Common myeloid progenitor, CD34-positive (primary cell): Measurements from ENCODE around the gene GSN.

ENCODE experiments used
- CTCF ChIA-PET: fragments of 350-600 bp; sonication (Branson Sonifier 250); formaldehyde crosslinking; loops from one replicate; lab custom pipeline; 2021; ENCODE audit warnings: antibody characterized with exemption; lab: Charles Lee
- POLR2A ChIA-PET: fragments of 350-600 bp; sonication (Branson Sonifier 250); formaldehyde crosslinking; loops from one replicate; lab custom pipeline; 2021; ENCODE audit warnings: antibody characterized with exemption; lab: Charles Lee
- DNase-seq, 3 donors: peaks; one replicate each; pipeline versions ENCODE4 v3.0.0 to v3.0.0-alpha.2; 2013
- H3K27ac ChIP-seq, 2 experiments: 1 replicate in 1 of 2; 2 replicates in 1 of 2; pipeline ENCODE4 v1.7.0; 2013; ENCODE audit warnings: inconsistent platforms in 2 of 2, low read length in 2 of 2, mild to moderate bottlenecking in 2 of 2, low read depth in 1 of 2, moderate library complexity in 1 of 2; ENCODE audit not compliant: severe bottlenecking in 2 of 2, insufficient read depth in 1 of 2, poor library complexity in 1 of 2
- H3K27me3 ChIP-seq, 5 experiments: replicated peaks in 2 of 5; 1 replicate in 3 of 5; 2 replicates in 2 of 5; pipeline versions ENCODE4 v1.6.1 to v1.7.0; 2013; ENCODE audit warnings: low read length in 4 of 5, mild to moderate bottlenecking in 2 of 5, moderate library complexity in 2 of 5, inconsistent platforms in 1 of 5; ENCODE audit not compliant: insufficient read depth in 5 of 5, control insufficient read depth in 4 of 5
- H3K36me3 ChIP-seq, 4 experiments: 1 replicate in 2 of 4; 2 replicates in 2 of 4; pipeline versions ENCODE4 v1.6.1 to v1.7.0; 2013; ENCODE audit warnings: low read length in 3 of 4, control low read depth in 1 of 4, mild to moderate bottlenecking in 1 of 4; ENCODE audit not compliant: control insufficient read depth in 4 of 4, insufficient read depth in 4 of 4
- H3K4me1 ChIP-seq, 4 experiments: 1 replicate in 3 of 4; 2 replicates in 1 of 4; pipeline versions ENCODE4 v1.6.1 to v1.7.1; 2013; ENCODE audit warnings: low read length in 3 of 4, mild to moderate bottlenecking in 3 of 4, control low read depth in 1 of 4, inconsistent platforms in 1 of 4, moderate library complexity in 1 of 4; ENCODE audit not compliant: control insufficient read depth in 4 of 4, insufficient read depth in 4 of 4; ENCODE audit errors: control extremely low read depth in 1 of 4
- H3K4me3 ChIP-seq, 7 experiments: 1 replicate in 4 of 7; 2 replicates in 3 of 7; pipeline versions ENCODE4 v1.5.1 to v1.7.0; 2013; ENCODE audit warnings: mild to moderate bottlenecking in 7 of 7, low read length in 6 of 7, moderate library complexity in 6 of 7, inconsistent platforms in 2 of 7, low read depth in 2 of 7, control low read depth in 1 of 7; ENCODE audit not compliant: insufficient read depth in 4 of 7, control insufficient read depth in 1 of 7; ENCODE audit errors: extremely low read depth in 1 of 7
- H3K9me3 ChIP-seq, 5 experiments: 1 replicate in 4 of 5; 2 replicates in 1 of 5; pipeline versions ENCODE4 v1.6.1 to v1.7.1; 2013; ENCODE audit warnings: low read length in 4 of 5, mild to moderate bottlenecking in 2 of 5, inconsistent platforms in 1 of 5, low read depth in 1 of 5, moderate library complexity in 1 of 5; ENCODE audit not compliant: control insufficient read depth in 4 of 5, insufficient read depth in 2 of 5; ENCODE audit errors: control extremely low read depth in 1 of 5
- WGBS: methylation state at CpG from one replicate; pipeline ENCODE4 v1.1.5; 2013; ENCODE audit not compliant: insufficient coverage; 5-methylcytosine and 5-hydroxymethylcytosine counted together

Gene GSN

DNA sequence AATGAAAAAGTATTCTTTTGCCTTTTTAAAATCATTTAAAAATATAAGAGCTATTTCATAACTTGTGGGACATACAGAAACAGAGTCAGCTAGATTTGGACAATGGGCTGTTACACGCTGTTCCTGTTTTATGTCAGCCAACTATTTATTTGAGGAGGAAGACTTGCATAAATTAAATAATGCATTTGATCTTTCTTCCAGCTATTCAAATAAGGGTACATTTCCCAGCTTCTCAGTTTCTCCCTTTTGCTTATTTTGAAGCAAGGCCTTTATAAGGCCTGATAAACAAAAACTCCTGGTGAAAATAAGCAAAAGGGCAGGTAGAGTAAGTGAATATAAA is 95.6 kb downstream of the GSN start:
- POLR2A ChIA-PET, result no interaction called here
- H3K27ac ChIP-seq, result peak overlapping the region in 1 of 2 experiments; percentile 44
- 0% methylated on average over 1 of the region's 1 CpG for whole genome bisulfite sequencing

DNA sequence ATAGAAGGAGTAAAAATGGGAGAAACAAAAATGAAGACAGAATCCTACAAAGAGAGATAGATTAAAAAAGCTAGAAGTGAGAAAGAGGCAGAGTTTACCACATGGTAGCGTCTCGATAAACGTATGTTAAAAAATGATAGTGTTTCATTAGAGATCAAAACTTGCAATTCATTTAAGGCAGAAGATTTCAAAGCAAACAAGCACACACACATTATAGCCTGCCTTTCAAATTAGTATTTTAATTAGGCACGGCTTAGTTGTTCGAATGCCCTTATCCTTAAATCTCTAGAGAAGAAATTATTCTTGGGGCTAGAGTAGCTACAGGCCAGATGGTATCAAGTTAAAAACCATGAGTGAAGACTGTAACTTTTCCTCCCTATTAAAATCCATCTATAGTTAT is 96.1 kb downstream of the GSN start:
- peaks cover 43 to 88% (median 68%) of the 10 kb centered on the region in 4 experiments for H3K4me1 ChIP-seq
- WGBS, result no CpG with 5 or more reads among the region's 5 CpGs
- ChIA-PET POLR2A (no interaction called here), CTCF (interaction anchor here (0.8 to 1.6 kb wide), 7 partner anchors 10 to 151 kb away, joined by 3 to 5 read pairs (median 4); no protein-coding TSS in a partner anchor)
- no peaks in the 10 kb centered on the region for H3K9me3 ChIP-seq
- H3K27me3 ChIP-seq, result no peaks in the 10 kb centered on the region
- H3K36me3 ChIP-seq, result peaks cover 0 to 4% (median 0%) of the 10 kb centered on the region in 4 experiments
- H3K4me3 ChIP-seq, result no peak overlapping the region
- peak overlapping the region in 1 of 2 experiments; percentile 44 for H3K27ac ChIP-seq
- no peak for DNase-seq

More for the DNA sequence above, 95.6 kb downstream of the GSN start:
- Histone ChIP-seq H3K27me3 (no peaks in the 10 kb centered on the region), H3K4me1 (peaks cover 41 to 89% (median 68%) of the 10 kb centered on the region in 4 experiments), H3K36me3 (peaks cover 0 to 9% (median 0%) of the 10 kb centered on the region in 4 experiments), H3K9me3 (no peaks in the 10 kb centered on the region), H3K4me3 (no peak overlapping the region)
- DNase-seq, result no peak
- CTCF ChIA-PET, result interaction anchor here (0.8 to 1.6 kb wide), 6 partner anchors 13 to 151 kb away, joined by 3 to 4 read pairs (median 4); no protein-coding TSS in a partner anchor

DNA sequence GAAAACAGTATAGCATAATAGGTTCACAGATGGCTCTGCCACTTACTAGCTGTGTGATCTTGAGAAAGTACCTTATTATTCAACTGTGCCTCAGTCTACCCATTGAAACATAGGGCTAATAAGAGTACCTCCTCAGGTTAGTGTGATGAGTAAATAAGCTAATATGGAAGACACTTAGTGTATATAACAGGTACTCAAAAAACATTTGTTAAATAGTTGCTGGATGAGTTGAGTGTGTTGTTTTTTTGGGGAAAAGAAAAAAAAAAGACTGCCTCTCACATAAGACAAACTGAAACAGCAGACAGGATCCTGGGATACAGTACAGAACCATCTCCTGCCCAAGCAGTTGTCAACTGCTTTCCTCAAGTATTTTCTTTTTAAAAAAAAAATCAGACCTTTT is 96.9 kb downstream of the GSN start:
- no peaks in the 10 kb centered on the region for H3K27me3 ChIP-seq
- H3K9me3 ChIP-seq, result no peaks in the 10 kb centered on the region
- no peak for DNase-seq
- POLR2A ChIA-PET, result no interaction called here
- no peak overlapping the region for H3K27ac ChIP-seq
- peak overlapping the region in 1 of 7 experiments; percentile 1 for H3K4me3 ChIP-seq
- CTCF ChIA-PET, result interaction anchor here (1.0 to 1.6 kb wide), 4 partner anchors 11 to 152 kb away, joined by 4 to 5 read pairs (median 4); no protein-coding TSS in a partner anchor
- peaks cover 46 to 85% (median 65%) of the 10 kb centered on the region in 4 experiments for H3K4me1 ChIP-seq
- H3K36me3 ChIP-seq, result peaks cover 0 to 3% (median 0%) of the 10 kb centered on the region in 4 experiments

DNA sequence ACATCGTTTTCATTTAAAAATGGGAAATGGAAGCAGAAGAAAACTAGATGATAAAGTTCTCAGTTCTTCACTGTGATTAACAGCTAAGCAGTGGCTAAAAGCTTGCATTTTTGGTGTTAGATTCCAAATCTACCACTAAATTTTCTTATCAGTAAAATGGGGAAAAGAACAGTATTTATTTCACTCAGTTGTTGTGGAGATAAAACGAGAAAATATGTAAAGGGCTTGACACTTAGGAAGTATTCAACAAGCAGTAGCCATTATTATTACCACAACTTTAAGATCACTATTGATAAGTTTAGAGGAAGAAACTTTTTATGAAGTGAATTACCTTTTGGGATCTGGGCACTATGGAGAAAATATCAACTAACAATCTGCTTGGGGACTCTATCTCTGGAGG is 97.6 kb downstream of the GSN start:
- H3K27ac ChIP-seq, result peak overlapping the region in 1 of 2 experiments; percentile 52
- no peaks in the 10 kb centered on the region for H3K9me3 ChIP-seq
- ChIA-PET CTCF (no interaction called here), POLR2A (no interaction called here)
- peak in 1 of 3 donors; percentile 57 for DNase-seq
- no peaks in the 10 kb centered on the region for H3K27me3 ChIP-seq
- H3K36me3 ChIP-seq, result peaks cover 0 to 3% (median 0%) of the 10 kb centered on the region in 4 experiments
- peaks cover 48 to 86% (median 65%) of the 10 kb centered on the region in 4 experiments for H3K4me1 ChIP-seq
- no CpG with 5 or more reads among the region's 2 CpGs for WGBS
- peak overlapping the region in 2 of 7 experiments; percentile 17 to 26 for H3K4me3 ChIP-seq

DNA sequence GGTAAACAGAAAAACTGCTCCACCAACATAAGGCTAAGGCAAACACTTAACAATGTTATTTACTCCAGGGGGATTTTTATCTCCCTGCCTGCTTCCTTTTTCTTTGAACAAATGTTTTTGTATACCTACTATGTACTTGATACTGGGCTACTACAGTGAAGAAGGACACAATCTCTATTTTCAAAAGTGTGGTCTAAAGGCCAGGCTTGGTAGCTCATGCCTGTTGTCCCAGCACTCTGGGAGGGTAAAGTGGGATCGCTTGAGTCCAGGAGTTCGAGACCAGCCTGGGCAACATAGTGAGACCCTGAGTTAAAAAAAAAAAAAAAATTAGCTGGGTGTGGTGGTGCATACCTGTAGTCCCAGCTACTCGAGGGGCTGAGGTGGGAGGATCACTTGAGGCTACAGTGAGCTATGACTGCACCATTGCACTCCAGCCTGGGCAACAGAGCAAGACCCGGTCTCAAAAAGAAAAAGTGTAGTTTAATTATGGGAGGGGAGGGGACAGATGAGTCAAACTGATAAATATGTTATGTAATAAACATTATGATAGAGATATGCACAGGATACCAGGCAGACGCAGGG is 98.7 kb downstream of the GSN start:
- WGBS, result 100% methylated on average over 4 of the region's 5 CpGs
- DNase-seq, result no peak
- no peak overlapping the region for H3K27ac ChIP-seq
- POLR2A ChIA-PET, result no interaction called here
- H3K9me3 ChIP-seq, result no peaks in the 10 kb centered on the region
- H3K4me3 ChIP-seq, result peak overlapping the region in 3 of 7 experiments; percentile 11 to 71 (median 16)
- H3K27me3 ChIP-seq, result no peaks in the 10 kb centered on the region
- peaks cover 44 to 90% (median 69%) of the 10 kb centered on the region in 4 experiments for H3K4me1 ChIP-seq
- CTCF ChIA-PET, result interaction anchor here (0.6 to 1.3 kb wide), 4 partner anchors 8 to 48 kb away, joined by 3 to 5 read pairs (median 3); no protein-coding TSS in a partner anchor
- H3K36me3 ChIP-seq, result peaks cover 0 to 3% (median 0%) of the 10 kb centered on the region in 4 experiments

DNA sequence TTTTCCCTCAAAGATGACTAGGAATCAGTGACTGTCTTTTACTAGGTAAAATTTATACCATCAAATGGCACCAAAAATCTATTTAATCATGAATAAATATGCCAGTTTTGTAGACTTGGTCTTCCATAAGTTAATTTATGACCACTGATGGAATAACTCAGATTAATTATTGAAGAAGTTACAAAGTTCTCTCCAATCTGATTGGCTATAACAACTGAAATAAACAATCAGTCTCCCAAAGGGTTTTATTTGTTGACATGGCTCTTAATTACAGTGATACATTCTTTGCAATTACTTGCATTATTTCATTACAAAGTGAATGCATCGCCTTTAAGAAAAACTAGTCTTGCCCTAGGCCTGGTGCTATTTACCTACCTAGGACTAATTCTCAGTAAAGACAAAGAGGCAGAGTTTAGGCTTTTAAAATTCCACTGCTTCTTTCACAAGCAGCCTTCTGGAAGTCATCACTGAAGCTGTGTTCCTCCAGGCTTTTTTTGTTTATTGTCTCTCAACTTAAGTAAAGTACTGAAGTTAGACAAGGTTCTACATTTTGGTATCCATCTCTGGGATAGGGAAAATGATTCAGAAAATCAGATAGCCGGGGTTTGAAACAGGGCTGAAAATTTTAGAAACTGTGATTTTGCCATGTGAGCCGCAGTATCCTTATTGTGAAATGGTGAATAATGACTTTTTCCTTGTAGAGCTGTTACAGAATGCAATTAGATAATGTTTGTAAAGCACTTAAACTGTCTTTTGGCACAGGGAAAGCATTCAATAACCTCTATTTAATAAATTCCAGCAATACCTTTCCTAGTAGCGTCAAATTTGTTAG is 99.6 kb downstream of the GSN start:
- no peak for DNase-seq
- Histone ChIP-seq H3K9me3 (no peaks in the 10 kb centered on the region), H3K4me1 (peaks cover 50 to 93% (median 73%) of the 10 kb centered on the region in 4 experiments), H3K27me3 (no peaks in the 10 kb centered on the region), H3K36me3 (peaks cover 0 to 3% (median 0%) of the 10 kb centered on the region in 4 experiments), H3K27ac (peak overlapping the region; percentile 52 to 98), H3K4me3 (peak overlapping the region in 6 of 7 experiments; percentile 14 to 86 (median 54))
- POLR2A ChIA-PET, result interaction anchor here (0.5 to 0.8 kb wide), 2 partner anchors 11 to 166 kb away, joined by 3 read pairs; no protein-coding TSS in a partner anchor
- CTCF ChIA-PET, result interaction anchor here (1.2 to 1.3 kb wide), 2 partner anchors 10 to 16 kb away, joined by 3 to 5 read pairs; no protein-coding TSS in a partner anchor
- WGBS, result 25% methylated on average over 2 of the region's 4 CpGs
